IMR-90 (cell line): Measurements from ENCODE around the gene PKD1. TPM values are rescaled to one million over a fixed set of nuclear protein-coding genes. Genes with fewer than 3 reads are reported as not detected.

ENCODE experiments used
- ATAC-seq: fragments of 200-7000 bp; cut with Tn5 transposase; 2 replicates; pipeline ENCODE4 v1.9.1; 2020; ENCODE audit warnings: low read depth, mild to moderate bottlenecking, moderate library complexity
- BruUV-seq: library from RNA; stranded (reverse); fragments of 400-500 nt; replicated peaks from 2 replicates; lab custom pipeline; 2021; lab: Mats Ljungman, UMichigan
- CTCF ChIA-PET: fragments of 300-600 bp; formaldehyde crosslinking; extraction: SDS; loops from one replicate; lab custom pipeline; 2021; ENCODE audit warnings: antibody characterized with exemption; lab: Yijun Ruan, JAX
- POLR2A ChIA-PET: fragments of 300-600 bp; sonication (Branson Sonifier 250); formaldehyde crosslinking; loops from one replicate; lab custom pipeline; 2022; ENCODE audit warnings: antibody characterized with exemption; ENCODE audit not compliant: unreplicated experiment; lab: Charles Lee
- DNase-seq: peaks from one replicate; pipeline ENCODE4 v3.0.0; 2013
- H2AFZ ChIP-seq: replicated peaks from 2 replicates; pipeline ENCODE3; 2013; ENCODE audit warnings: low read length, mild to moderate bottlenecking; ENCODE audit not compliant: poor library complexity
- H2AK5ac ChIP-seq: 2 replicates; pipeline ENCODE4 v1.6.1; 2013; ENCODE audit warnings: low read depth, low read length, inconsistent platforms
- H2AK9ac ChIP-seq: replicated peaks from 2 replicates; pipeline ENCODE3; 2013; ENCODE audit warnings: mild to moderate bottlenecking, low read depth, low read length, moderate library complexity; ENCODE audit not compliant: poor library complexity
- H2BK120ac ChIP-seq: 2 replicates; pipeline ENCODE4 v1.6.1; 2013; ENCODE audit warnings: low read depth, low read length, inconsistent platforms
- H2BK15ac ChIP-seq: 3 replicates; pipeline ENCODE4 v1.6.1; 2013; ENCODE audit warnings: low read depth, low read length, inconsistent platforms
- H2BK20ac ChIP-seq: 2 replicates; pipeline ENCODE4 v1.6.1; 2013; ENCODE audit warnings: low read depth, mild to moderate bottlenecking, inconsistent platforms, low read length, moderate library complexity
- H2BK5ac ChIP-seq: 2 replicates; pipeline ENCODE4 v1.6.1; 2013; ENCODE audit warnings: mild to moderate bottlenecking, low read depth, low read length, inconsistent platforms; ENCODE audit not compliant: poor library complexity, severe bottlenecking
- H3K14ac ChIP-seq: replicated peaks from 2 replicates; pipeline ENCODE4 v1.6.1; 2013; ENCODE audit warnings: low read depth, low read length, inconsistent platforms
- H3K18ac ChIP-seq: 2 replicates; pipeline ENCODE4 v1.6.1; 2013; ENCODE audit warnings: low read depth, low read length, control low read depth
- H3K23ac ChIP-seq: 2 replicates; pipeline ENCODE4 v1.6.1; 2013; ENCODE audit warnings: low read depth, low read length, inconsistent platforms
- H3K27ac ChIP-seq: 2 replicates; pipeline ENCODE4 v1.5.1; 2013; ENCODE audit warnings: mild to moderate bottlenecking, control low read depth, low read length; ENCODE audit not compliant: insufficient read depth
- H3K27me3 ChIP-seq: 2 replicates; pipeline ENCODE4 v1.6.1; 2013; ENCODE audit warnings: low read length; ENCODE audit not compliant: control insufficient read depth, insufficient read depth
- H3K36me3 ChIP-seq: 2 replicates; pipeline ENCODE4 v1.6.1; 2013; ENCODE audit warnings: low read length, mixed read lengths; ENCODE audit not compliant: control insufficient read depth, insufficient read depth
- H3K4ac ChIP-seq: 2 replicates; pipeline ENCODE4 v1.6.1; 2013; ENCODE audit warnings: low read depth, low read length, inconsistent platforms
- H3K4me1 ChIP-seq: 2 replicates; pipeline ENCODE4 v1.6.1; 2013; ENCODE audit warnings: low read length, mixed read lengths; ENCODE audit not compliant: control insufficient read depth, insufficient read depth
- H3K4me2 ChIP-seq: 2 replicates; pipeline ENCODE4 v1.6.1; 2013; ENCODE audit warnings: low read depth, mild to moderate bottlenecking, control low read depth, low read length, moderate library complexity
- H3K4me3 ChIP-seq: 2 replicates; pipeline ENCODE4 v1.5.1; 2013; ENCODE audit warnings: low read depth, mild to moderate bottlenecking, control low read depth, low read length, moderate library complexity; ENCODE audit not compliant: insufficient read depth
- H3K56ac ChIP-seq: 2 replicates; pipeline ENCODE4 v1.6.1; 2013; ENCODE audit warnings: low read length, inconsistent platforms; ENCODE audit not compliant: insufficient read depth; ENCODE audit errors: extremely low read depth
- H3K79me1 ChIP-seq, 2 experiments: 2 replicates each; pipeline ENCODE4 v1.6.1; 2013; ENCODE audit warnings: low read length in 2 of 2, inconsistent platforms in 1 of 2, low read depth in 1 of 2
- H3K9ac ChIP-seq: 2 replicates; pipeline ENCODE4 v1.6.1; 2013; ENCODE audit warnings: low read depth, low read length, control low read depth
- H3K9me1 ChIP-seq: 2 replicates; pipeline ENCODE4 v1.6.1; 2013; ENCODE audit warnings: low read length, inconsistent platforms; ENCODE audit not compliant: insufficient read depth
- H3K9me3 ChIP-seq: 2 replicates; pipeline ENCODE4 v1.6.1; 2013; ENCODE audit warnings: low read length; ENCODE audit not compliant: control insufficient read depth, insufficient read depth
- H4K20me1 ChIP-seq: 2 replicates; pipeline ENCODE4 v1.6.1; 2013; ENCODE audit warnings: low read length, inconsistent platforms; ENCODE audit not compliant: insufficient read depth
- H4K5ac ChIP-seq: 2 replicates; pipeline ENCODE4 v1.6.1; 2013; ENCODE audit warnings: mild to moderate bottlenecking, low read depth, low read length, control low read depth
- H4K8ac ChIP-seq, 2 experiments: 2 replicates each; pipeline ENCODE4 v1.6.1; 2013; ENCODE audit warnings: low read depth in 2 of 2, low read length in 2 of 2, control low read depth in 1 of 2, inconsistent platforms in 1 of 2
- H4K91ac ChIP-seq: 2 replicates; pipeline ENCODE4 v1.6.1; 2013; ENCODE audit warnings: low read depth, low read length, inconsistent platforms; ENCODE audit not compliant: insufficient read depth
- RCOR1 ChIP-seq: IDR thresholded peaks from 2 replicates; pipeline ENCODE4 v1.6.1; 2012; ENCODE audit warnings: mild to moderate bottlenecking, low read length, improper control_type of control experiment; ENCODE audit not compliant: insufficient replicate concordance
- RFX5 ChIP-seq: IDR thresholded peaks from 2 replicates; pipeline ENCODE4 v1.8.0; 2012; ENCODE audit warnings: low read depth, mild to moderate bottlenecking, low read length, moderate library complexity
- WGBS, 2 experiments: methylation state at CpG; one replicate each; pipeline versions ENCODE4 v1.1.5 to v1.1.7; 2013; ENCODE audit warnings: missing lambda C conversion rate in 2 of 2; ENCODE audit not compliant: insufficient read length in 1 of 2; ENCODE audit errors: extremely low coverage in 2 of 2; 5-methylcytosine and 5-hydroxymethylcytosine counted together
- dilution Hi-C: fragments of 300-500 bp; cut with HindIII; formaldehyde crosslinking; loops from one replicate; pipeline ENCODE4 v1.14.3; 2018; ENCODE audit warnings: low sequenced_read_pairs; ENCODE audit not compliant: unreplicated experiment
- in situ Hi-C: fragments of 300-500 bp; cut with MboI; formaldehyde crosslinking; loops from 3 replicates; pipeline ENCODE4 v1.14.3; 2019; ENCODE audit warnings: low sequenced_read_pairs, inconsistent platforms, mixed read lengths
- intact Hi-C: fragments of 100-400 bp; cut with micrococcal nuclease; formaldehyde crosslinking; loops from 2 replicates; pipeline ENCODE4 v1.10.0; 2022
- polyA plus RNA-seq, 3 experiments: library from polyadenylated mRNA; depleted of rRNA; stranded (reverse); fragments of >200 nt; gene quantifications; 2 replicates each; pipeline ENCODE4 v1.2.3, GENCODE V29; 2012; ENCODE audit warnings: low replicate concordance in 1 of 3
- total RNA-seq: library from RNA; depleted of rRNA; stranded (reverse); fragments of >200 nt; gene quantifications from 2 replicates; pipeline ENCODE4 v1.2.3, GENCODE V29; 2012

The PKD1 gene
- total and polyA plus RNA-seq, 2 of the 4 experiments (the other 2 are of a cell fraction): 7.9 to 97.3 TPM

- CTCF ChIA-PET: no interaction called here
Observed at GRCh38 chr16:2079311-2079800, 56.3 kb downstream of the PKD1 start.

More at GRCh38 chr16:2079311-2079800, 56.3 kb downstream of the PKD1 start:
- no peak overlapping the region for H3K4me2 ChIP-seq
- no peak overlapping the region for H3K4me3 ChIP-seq
- H3K9me3 ChIP-seq: no peaks in the 10 kb centered on the region
- WGBS, 2 experiments: 97% methylated on average over 18 of the region's 30 CpGs; no CpG with 5 or more reads in 1 of the 2 experiments
- no peak overlapping the region for H2AK5ac ChIP-seq
- no peak overlapping the region for H3K27ac ChIP-seq
- peaks cover 65% of the 10 kb centered on the region for H3K36me3 ChIP-seq
- no peak overlapping the region for H4K91ac ChIP-seq
- H2BK15ac ChIP-seq: no peak overlapping the region
- BruUV-seq: no TSS peak
- no peak overlapping the region for H2BK5ac ChIP-seq
- POLR2A ChIA-PET: no interaction called here
- H3K56ac ChIP-seq: no peak overlapping the region
- no peak overlapping the region for H2BK20ac ChIP-seq
- H4K20me1 ChIP-seq: peaks cover 5% of the 10 kb centered on the region; the same call in 1 of the 2 replicates
- H2AK9ac ChIP-seq: no peak overlapping the region
- dilution Hi-C loops (no loop called here), in situ Hi-C loops (no loop called here), intact Hi-C loops (no loop called here)
- no peak overlapping the region for H3K4ac ChIP-seq
- H2BK120ac ChIP-seq: no peak overlapping the region
- no peak overlapping the region for H2AFZ ChIP-seq
- H3K4me1 ChIP-seq: peaks cover 3% of the 10 kb centered on the region; the same call in 1 of the 2 replicates
- H3K18ac ChIP-seq: no peak overlapping the region
- no peaks in the 10 kb centered on the region for H3K27me3 ChIP-seq
- no peak for DNase-seq
- 0 out of 4 replicates have a peak, but pooled peaks cover 0 to 3% of the 10 kb centered on the region in 2 experiments for H3K79me1 ChIP-seq
- H3K14ac ChIP-seq: no peak overlapping the region
- ATAC-seq: no peak
- no peak overlapping the region for H4K5ac ChIP-seq
- no peaks in the 10 kb centered on the region for H3K9me1 ChIP-seq
- no peak for TF ChIP-seq RFX5
- TF ChIP-seq RCOR1: no peak
- H3K9ac ChIP-seq: no peak overlapping the region
- no peak overlapping the region for H3K23ac ChIP-seq
- H4K8ac ChIP-seq: no peak overlapping the region
